Stimulated activated CD8-positive, alpha-beta memory T cell treated with anti-CD3 and anti-CD28 coated beads, Interleukin-12 subunit alpha, Interleukin-12 subunit beta, amount 100 ng/mL, for 24 hours (primary cell): Measurements from ENCODE around the gene ALPK3.

ENCODE experiments used
- DNase-seq: peaks from one replicate; pipeline ENCODE4 v3.0.0-alpha.2; 2020; ENCODE audit errors: extremely low read depth

Gene ALPK3

GRCh38 chr15:84822653-84823281, 5.6 kb downstream of the ALPK3 start:
- DNase-seq: no peak

DNA sequence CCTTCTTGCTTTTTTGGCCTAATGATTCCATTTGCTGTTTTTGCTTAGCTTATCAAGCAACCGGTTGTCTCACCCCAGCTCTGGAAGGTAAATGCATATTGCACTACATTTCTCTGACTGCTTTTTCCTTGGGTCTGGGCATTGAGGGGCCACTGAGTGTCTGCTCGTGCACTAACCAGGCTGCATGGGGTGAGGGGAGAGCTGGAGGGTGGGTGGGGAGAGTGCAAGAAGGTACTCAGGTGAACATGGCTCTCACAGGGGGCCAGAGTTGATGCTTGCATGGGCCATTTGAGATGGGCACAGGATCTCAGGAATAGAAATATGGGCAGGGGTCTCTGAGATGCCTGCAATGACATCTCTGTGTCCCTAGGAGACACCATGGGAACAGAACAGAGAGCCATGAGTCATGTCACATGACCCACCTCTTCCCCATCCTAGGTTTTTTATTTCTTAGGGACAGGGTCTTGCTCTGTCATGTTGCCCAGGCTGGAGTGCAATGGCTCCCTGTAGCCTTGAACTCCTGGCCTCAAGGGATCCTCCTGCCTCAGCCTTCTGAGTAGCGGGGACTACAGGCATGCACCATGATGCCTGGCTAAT, 6.2 kb downstream of the ALPK3 start:
- DNase-seq: no peak

DNA sequence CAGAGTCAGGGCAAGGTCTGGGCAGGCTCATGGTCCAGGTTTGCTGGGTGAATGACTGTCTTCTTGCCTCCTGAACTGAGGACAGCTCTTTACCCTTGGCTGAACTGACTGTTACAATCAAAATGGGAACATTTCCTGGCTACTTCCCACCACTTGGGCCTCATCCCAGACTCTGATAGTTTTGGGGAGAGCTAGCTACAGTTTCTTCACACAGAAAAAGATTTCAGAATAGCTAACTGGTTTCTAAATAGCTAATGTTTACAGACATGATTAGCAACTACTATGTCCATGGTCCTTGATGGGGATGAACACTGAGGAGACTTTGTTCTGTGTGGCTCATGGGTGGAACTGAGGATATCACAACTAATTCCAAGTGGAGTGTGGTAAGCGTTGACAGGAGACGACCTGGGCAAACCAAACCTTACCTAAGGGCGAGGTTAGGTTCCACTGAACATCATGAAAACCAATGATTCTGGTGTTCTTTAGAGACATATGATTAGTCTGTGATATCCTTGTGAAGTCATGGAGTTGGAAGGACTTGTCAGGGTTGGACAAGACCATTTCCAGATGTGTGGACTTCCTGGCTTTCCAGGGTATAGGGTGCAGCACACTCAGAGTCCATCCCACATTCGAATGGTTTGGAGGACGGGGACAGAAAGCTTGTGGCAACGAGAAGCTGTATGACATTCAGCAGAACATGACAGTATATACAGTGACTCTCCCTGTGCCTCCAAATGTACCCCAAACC, 7.3 kb downstream of the ALPK3 start:
- DNase-seq: no peak

DNA sequence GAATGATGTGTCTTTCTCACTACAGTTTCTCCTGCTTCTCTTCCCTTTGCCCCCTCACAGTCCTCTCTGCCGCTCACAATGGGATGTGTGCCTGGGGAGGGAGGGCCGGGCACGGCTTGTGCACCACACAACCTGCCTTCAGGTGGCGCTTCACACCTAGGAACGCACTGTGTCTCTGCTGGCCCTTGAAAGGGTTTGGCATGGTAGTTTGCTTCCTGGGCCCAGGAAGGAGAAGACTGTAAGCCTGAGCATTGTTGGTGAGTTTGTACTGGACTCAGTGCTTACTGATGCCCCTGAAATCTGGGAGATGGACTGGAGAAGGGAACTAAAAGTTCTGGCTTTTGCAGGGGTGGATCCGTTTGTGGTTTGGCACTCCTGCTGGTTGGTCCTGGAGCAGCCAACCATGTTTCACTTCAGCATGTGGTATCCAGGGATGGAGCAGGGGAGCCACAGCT, 9.2 kb downstream of the ALPK3 start:
- DNase-seq: no peak

DNA sequence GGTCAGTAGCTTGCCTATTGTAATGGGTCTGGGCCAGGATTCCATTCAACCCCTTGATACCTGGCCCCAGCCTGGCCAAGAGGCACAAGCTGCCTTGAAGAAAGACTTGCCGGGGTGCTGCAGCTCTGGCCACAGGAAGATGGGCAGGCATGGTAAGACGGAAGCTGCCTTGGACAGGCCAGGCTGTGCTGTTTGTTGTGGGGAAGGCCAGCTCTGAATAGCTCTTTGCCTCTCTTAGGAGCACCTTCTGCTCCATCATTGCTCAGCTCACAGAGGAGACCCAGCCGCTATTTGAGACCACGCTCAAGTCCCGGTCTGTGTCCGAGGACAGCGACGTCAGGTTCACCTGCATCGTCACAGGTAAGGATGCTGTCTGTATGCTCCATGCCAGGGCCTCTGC, 10.1 kb downstream of the ALPK3 start:
- DNase-seq: no peak

DNA sequence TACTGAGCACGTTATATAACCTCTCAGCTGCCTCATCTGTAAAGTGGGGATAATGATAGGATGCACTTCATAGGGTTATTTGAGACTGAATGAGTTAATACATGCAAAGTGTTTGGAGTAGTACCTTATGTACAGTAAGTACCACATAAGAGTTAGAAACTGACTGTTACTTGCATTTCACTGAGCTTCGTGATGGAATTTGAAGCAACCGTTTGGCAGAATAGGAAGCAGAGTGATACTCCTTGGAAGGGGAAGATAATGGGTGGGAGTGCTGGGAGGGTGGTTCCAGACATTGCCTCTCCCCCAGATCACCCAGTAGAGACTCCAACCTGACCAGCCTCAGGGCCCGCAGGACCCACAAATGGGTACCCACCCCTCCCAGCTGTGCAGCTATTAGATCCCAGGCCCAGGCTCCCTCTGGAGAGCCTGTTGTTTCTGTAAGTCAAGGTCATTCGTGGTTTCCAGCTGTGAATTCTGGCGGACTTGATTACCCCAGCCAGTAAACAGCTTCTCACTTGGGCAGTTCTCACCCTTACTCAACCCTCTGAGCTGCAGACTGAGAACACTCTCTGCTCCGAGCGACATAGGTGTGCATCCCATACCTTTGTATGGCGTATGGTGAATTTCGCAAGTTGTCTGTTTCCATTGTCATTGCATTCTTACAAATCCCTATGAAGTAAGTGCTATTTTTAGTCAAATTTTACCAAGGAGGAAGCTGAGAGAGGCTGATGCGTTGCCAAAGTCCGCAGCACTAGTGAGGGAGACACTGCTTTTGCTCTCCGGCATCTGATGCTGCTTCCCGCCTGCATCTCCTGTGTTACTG, 11.1 kb downstream of the ALPK3 start:
- DNase-seq: no peak

DNA sequence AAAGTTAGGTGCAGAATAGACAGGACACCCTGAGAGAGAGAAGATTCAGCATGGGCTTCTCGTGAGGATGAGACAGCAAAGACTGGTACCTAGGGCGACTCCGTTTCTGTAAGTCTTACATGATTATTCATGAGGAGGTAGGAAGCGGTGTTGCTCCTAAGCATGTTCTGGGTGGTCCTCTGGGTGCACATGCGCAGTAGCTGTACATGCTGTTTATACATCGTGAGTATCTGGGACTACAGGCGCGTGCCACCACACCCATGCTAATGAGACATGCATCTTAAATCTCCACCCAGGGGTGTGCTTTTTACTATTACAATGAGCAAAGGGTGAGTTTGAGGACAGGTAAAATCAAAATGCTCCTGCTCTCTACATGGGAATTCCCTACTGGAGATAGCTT, 12.3 kb downstream of the ALPK3 start:
- no peak for DNase-seq

DNA sequence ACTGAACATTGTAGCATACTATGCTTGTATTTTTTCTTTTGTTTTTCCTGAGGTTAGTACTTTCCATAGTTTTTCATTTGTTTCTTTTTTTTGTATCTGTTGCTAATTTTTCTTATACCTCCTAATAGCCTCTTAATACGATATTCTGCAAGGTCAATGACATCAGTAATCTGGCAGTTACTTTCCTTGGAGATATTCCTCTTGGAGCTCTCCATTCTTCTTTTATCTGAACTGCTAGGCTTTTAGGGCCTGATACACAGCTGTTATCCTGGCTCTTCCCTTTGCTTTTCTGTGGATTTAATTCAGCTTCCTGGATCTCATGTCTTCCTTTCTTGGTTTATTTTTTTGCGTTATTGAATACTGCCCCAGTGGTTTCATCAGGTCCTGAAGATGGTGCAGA, 12.9 kb downstream of the ALPK3 start:
- no peak for DNase-seq

- no peak for DNase-seq
Observed at GRCh38 chr15:84831028-84831427, 13.9 kb downstream of the ALPK3 start.

DNA sequence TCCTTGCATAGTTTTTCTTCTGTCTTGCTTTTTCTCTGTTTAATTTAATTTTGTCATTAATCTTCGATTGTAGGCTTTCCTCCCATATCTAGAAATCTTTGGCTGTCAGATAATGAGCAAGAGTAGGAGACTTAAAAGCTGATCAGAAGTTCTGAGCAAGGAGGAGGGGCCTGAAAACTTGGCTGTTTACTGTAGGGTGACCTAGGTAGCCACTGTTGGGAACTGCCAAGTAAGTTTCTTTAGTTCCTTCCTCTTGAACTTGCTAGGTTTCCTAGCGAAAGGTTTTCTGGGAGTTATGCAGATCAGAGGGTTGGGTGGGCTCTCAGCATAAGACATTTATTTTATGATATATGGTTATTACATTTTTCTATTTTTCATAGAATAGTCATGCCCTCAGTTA, 14.5 kb downstream of the ALPK3 start:
- no peak for DNase-seq

DNA sequence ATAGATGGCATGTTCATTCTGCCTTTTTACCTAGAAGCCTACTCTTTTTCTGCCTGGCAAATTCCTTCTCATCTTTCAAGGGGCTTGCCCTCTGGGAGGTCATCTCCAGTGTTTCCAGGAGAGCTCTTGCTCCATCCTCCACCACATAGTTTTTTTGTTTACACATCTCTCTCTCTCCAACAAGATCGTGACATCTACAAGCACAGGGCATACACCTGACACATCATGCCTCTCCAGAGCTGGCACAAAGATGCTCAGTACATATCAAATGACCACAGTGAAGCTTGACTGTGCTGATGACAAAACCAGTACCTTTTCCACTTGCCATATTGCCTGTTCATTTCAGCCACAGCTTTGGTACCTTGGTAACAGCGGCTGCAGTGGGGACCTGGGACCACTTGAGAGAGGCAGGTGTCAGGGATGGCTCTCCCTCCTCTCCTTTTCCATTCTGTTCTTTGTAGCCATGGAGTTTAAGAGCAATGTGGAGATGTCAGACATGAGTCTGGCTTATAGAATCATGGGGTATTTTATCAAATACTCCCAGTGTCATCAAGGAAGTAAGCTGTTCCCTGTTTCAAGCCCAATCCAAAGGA, 15.4 kb downstream of the ALPK3 start:
- DNase-seq: no peak

DNA sequence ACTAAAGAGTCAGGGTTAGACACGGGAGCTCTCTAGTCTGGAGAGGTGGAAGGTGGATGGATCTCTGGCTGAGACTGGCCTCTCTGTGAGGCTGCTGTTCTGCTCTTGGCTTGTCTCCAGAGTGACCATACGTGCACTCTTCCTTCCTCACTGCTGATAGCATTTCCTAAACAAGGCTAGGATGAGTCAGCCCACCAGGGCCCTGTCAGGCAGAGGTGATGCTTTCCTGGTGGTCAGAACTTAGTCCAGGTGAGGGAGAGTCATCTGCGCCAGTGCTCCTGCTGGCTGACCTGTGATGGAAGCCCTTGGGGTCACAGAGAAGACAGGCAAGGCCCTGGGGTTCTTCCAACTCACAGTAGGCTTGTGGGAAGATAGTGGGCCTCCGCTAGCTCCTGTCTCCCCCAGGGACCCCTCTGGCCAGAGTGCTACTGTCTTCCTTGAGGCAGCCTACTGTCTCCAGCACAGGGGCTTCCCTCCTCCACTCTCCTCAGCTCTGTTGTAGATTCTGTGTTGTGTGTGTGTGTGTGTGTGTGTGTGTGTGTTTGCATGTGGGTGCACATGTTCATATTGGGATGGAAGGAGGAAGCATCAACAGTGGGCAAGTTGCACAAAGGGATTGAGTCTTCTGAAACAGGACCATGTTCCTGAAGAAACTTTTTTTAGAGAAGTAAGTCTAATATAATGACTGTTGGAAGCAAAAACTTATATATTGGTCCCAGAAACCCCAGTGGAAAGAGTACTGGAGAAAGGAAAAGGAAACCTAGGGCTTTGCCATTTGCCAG, 16.5 kb downstream of the ALPK3 start:
- DNase-seq: no peak

DNA sequence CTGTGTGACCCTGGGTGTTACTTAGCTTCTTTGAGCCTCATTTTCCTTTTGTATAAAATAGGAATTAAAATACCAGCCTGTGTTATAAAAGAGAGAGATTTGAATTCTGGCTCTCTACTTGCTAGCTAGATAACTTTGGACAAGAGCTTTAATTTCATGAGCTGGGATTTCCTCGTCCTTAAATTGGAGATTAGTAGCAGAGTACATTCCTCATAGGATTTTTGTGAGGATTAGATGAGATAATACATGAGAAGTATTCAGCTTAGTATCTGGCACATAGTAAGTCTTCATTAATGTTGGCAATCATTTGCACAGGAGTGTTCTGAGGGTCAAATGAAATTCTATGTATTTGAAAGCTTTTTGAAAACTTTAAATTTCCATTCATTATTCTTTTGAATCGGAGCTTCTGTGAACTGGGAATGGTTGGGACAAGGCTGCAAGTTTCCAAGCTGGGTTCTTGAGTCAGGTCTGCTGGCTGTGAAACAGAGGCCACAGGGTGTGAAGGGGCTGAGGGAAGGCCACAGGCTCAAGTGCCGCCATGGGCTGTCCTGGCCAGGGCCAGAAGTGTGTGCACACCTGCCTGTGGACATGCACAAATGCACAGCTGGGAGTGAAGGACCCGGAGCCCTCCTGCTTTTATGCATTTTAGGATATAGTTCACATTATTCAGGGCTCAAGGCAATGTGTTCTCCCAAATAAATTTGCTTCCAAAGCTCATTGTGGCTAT, 17.2 kb downstream of the ALPK3 start:
- no peak for DNase-seq

GRCh38 chr15:84834969-84835368, 17.8 kb downstream of the ALPK3 start:
- DNase-seq: no peak

- no peak for DNase-seq
Observed at GRCh38 chr15:84835661-84836337, 18.6 kb downstream of the ALPK3 start.

GRCh38 chr15:84836844-84837243, 19.7 kb downstream of the ALPK3 start:
- no peak for DNase-seq

DNA sequence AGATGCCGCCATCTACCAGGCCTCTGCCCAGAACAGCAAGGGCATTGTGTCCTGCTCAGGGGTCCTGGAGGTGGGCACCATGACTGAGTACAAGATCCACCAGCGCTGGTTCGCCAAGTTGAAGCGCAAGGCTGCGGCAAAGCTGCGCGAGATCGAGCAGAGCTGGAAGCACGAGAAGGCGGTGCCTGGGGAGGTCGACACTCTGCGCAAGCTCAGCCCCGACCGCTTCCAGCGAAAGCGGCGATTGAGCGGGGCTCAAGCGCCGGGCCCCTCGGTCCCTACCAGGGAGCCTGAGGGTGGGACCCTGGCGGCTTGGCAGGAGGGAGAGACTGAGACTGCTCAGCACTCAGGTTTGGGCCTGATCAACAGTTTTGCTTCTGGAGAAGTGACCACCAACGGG, 22.6 kb downstream of the ALPK3 start:
- no peak for DNase-seq

GRCh38 chr15:84840255-84840654, 23.1 kb downstream of the ALPK3 start:
- DNase-seq: no peak

DNA sequence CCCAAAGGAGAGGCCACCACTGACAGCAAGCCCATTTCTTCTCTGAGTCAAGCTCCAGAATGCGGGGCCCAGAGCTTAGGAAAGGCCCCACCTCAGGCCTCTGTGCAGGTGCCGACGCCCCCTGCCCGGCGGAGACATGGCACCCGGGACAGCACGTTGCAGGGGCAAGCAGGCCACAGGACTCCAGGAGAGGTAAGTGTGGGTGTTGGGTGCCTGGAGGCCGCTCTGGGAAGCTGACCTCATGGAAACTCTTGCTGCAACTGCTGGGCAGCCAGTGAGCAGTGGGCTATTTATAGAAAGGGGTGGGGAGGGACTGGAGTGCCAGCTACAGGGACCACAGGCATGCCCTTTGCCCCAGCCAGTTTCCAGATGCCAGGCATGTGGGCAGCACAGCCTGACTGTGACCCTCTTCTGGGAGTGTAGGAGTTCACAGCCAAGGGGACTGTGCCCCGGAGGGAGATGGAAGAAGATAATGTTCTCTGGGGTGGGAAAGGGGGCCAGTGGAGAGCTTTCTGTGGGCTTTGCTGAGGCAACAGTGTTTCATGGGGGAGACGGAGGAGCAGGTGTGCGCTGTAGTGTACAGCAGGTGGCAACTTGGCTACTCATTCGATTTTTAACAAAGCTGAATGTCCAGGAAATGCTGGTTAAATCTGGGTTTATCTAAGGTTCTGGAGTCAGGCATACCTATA, 23.7 kb downstream of the ALPK3 start:
- no peak for DNase-seq
